ENCODE measurements around the gene ACKR3. TPM values are rescaled to one million over a fixed set of nuclear protein-coding genes. Genes with fewer than 3 reads are reported as not detected.

Gene ACKR3
- total RNA-seq, 4 donors from 2014 or later: 7.1 to 55.0 (median 15.2) TPM

- intact Hi-C loops (cut with DNase I; ENCODE audit: low total_unique reads): no loop called here
- in situ Hi-C loops (cut with MboI; ENCODE audit: low sequenced_read_pairs in 4 of 4): no loop called here
- DNase-seq: no peak
Observed at GRCh38 chr2:236631856-236632291, 62.2 kb downstream of the ACKR3 start.

More at GRCh38 chr2:236631856-236632291, 62.2 kb downstream of the ACKR3 start:
- TF ChIP-seq, protein P1, sequence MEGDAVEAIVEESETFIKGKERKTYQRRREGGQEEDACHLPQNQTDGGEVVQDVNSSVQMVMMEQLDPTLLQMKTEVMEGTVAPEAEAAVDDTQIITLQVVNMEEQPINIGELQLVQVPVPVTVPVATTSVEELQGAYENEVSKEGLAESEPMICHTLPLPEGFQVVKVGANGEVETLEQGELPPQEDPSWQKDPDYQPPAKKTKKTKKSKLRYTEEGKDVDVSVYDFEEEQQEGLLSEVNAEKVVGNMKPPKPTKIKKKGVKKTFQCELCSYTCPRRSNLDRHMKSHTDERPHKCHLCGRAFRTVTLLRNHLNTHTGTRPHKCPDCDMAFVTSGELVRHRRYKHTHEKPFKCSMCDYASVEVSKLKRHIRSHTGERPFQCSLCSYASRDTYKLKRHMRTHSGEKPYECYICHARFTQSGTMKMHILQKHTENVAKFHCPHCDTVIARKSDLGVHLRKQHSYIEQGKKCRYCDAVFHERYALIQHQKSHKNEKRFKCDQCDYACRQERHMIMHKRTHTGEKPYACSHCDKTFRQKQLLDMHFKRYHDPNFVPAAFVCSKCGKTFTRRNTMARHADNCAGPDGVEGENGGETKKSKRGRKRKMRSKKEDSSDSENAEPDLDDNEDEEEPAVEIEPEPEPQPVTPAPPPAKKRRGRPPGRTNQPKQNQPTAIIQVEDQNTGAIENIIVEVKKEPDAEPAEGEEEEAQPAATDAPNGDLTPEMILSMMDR (IDR thresholded peaks at IDR 0.05 in 4 of 5, conservative IDR thresholded peaks at IDR 0.05 in 1 of 5): no peak
- no peak for TF ChIP-seq POLR2A (IDR thresholded peaks at IDR 0.05)
- Histone ChIP-seq H3K4me1 (no peaks in the 10 kb centered on the region), H3K27ac (no peak overlapping the region), H3K4me3 (no peak overlapping the region), H3K9me3 (no peaks in the 10 kb centered on the region), H3K36me3 (no peaks in the 10 kb centered on the region), H3K27me3 (no peaks in the 10 kb centered on the region)
- no peak for ATAC-seq

Data from gastrocnemius medialis (tissue), 4 donors.